ENCODE data around the gene SUPT20H.

The SUPT20H gene

GRCh38 chr13:36999054-36999714, 60.3 kb downstream of the SUPT20H start, which contains the start of gene ALG5:
ALG5 (minus strand) TSS chr13:36999340; CDS start chr13:36999300, 40 bp downstream.
- TF ChIP-seq ZNF274 (IDR thresholded peaks at IDR 0.05; ENCODE audit: low read depth, low read length) = no peak

DNA sequence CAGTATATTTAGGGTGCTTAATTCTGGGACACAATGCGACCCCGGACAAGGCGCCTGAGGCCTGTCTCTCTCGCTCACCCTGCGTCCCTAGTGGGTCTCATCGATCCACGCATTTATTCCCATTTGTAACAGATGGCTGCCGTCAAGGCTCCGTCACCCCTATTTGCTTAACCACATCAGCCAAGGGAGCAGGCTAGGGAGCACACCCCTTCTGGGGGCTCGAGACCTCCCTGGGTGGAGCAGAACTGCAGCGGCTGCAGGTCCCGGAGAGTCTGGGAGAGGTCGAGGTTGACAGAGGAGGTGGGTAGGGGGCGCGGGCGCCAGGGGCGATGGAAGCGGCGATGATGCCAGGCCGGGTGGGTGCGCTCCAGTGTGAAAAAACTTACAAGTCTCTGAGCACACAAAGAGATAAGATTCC, 60.9 kb downstream of the SUPT20H start:
- TF ChIP-seq ZNF274 (IDR thresholded peaks at IDR 0.05; ENCODE audit: low read depth, low read length) = no peak
- H3K4me3 ChIP-seq (ENCODE audit: low read length) = peak overlapping the region; percentile 90

More at GRCh38 chr13:36999054-36999714, 60.3 kb downstream of the SUPT20H start, which contains the start of gene ALG5:
- peak within 1 kb of the TSS; percentile 90 for H3K4me3 ChIP-seq (ENCODE audit: low read length)

DNA sequence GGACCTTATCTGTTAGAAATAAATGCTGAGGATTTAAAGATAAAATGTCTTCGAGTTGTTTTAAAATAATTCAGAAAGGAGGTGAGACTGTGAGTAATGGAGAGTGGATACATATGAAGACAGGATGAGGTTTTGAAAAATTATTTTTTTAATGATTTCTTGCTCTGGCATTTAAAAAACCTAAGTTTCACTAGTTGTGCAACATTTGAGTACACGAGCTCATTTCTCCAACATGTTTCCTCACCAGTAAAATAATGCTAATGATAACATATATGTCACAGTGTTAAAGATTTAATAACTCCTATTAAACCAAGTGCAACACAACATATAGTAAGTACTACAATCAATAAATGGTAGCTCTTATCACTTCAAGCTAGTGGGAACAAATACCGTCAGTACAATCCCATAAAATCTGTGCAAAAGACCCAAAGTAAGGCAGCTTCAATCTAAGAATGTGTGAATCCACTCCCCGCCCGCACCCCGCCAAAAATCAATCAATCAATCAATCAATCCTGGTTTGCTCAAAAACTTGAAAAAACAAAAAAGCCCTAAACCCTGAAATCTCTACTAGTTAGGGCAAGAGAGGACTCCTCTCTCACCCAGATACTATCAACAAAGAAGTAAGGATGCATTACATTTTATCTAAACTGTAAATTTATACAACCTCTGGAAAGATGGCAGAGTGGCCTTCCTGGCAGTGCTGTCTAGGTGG, 61.6 kb downstream of the SUPT20H start:
- peak overlapping the region; percentile 90 for H3K4me3 ChIP-seq (ENCODE audit: low read length)
- TF ChIP-seq ZNF274 (IDR thresholded peaks at IDR 0.05; ENCODE audit: low read depth, low read length) = no peak

DNA sequence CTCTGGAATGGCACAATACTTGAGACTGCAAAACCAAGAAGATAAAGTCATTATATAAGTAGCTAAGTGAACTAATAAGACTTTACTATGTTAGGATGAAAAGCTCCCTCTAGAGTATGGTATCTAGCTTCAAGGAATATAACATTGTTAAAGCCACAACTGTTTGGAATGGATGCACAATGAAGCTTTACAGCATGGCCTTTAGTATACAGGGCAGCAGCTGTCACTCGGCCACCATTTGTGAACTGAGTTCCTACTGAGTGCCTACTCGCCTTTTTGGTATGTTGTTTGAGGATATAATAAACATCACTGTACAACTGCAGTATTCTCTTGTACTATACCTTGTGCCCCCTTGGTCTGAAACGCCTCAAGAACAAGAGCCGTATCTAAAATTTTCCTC, 67.1 kb downstream of the SUPT20H start:
- no peak overlapping the region for H3K4me3 ChIP-seq (ENCODE audit: low read length)
- no peak for TF ChIP-seq ZNF274 (IDR thresholded peaks at IDR 0.05; ENCODE audit: low read depth, low read length)

DNA sequence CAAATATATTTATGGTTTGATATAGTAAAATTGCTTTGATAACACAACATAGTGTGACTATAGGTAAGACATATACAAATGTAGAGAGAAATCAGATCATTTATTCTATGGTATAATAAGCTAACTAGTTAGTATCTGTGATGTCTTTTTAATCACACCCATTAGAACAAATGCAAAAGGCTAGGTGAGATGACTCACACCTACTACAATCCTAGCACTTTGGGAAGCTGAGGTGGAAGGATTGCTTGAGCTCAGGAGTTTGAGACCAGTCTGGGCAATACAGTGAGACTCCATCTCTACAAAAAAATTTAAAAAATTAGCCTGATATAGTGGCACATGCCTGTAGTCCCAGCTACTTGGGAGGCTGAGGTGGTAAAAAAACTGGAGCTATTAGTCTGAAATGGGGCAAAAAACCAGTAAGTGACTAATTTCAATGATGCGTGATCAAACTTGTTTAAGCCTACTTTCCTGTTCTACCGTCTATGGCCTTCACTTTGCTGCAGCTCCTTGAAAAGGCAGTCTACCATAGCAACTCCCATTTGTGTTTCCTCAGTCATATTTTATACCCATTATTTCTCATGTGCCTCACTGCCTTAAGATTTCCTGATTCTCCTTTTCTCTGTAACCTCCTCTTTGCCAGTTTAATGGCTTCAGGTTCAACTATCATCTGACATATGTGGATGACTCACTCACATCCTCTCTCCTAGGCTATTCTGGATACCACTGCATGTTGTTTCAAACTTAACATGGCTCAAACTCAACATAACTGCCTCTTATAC, 72.8 kb downstream of the SUPT20H start:
- H3K4me3 ChIP-seq (ENCODE audit: low read length) = no peak overlapping the region
- TF ChIP-seq ZNF274 (IDR thresholded peaks at IDR 0.05; ENCODE audit: low read depth, low read length) = no peak

DNA sequence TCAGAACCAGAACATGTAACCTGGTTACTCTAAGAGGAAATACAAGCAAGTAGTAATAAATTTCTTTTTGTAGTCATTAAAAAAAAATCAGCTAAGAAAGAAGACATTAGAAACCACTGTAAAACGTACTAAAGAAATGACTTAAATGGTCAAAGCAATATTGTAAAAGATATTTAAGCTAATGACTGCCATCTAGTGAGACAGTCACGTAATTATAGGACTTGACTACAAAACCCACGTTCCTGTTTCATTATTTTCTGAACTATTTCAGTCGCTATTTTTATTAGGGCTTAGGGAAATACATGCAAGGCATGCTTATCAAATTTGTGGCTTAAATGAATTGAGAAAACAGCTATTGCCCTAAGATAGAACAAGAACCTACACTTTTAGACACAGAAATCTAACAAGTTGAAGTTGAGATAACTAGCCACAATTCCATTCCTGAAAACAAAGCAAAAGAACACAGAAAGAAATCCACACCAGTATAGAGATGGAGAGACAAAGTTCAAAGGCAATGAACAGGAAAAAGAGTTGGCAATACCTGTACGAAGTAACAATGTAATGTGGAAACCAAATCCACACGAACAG, 78.2 kb downstream of the SUPT20H start:
- no peak for TF ChIP-seq ZNF274 (IDR thresholded peaks at IDR 0.05; ENCODE audit: low read depth, low read length)
- H3K4me3 ChIP-seq (ENCODE audit: low read length) = no peak overlapping the region

DNA sequence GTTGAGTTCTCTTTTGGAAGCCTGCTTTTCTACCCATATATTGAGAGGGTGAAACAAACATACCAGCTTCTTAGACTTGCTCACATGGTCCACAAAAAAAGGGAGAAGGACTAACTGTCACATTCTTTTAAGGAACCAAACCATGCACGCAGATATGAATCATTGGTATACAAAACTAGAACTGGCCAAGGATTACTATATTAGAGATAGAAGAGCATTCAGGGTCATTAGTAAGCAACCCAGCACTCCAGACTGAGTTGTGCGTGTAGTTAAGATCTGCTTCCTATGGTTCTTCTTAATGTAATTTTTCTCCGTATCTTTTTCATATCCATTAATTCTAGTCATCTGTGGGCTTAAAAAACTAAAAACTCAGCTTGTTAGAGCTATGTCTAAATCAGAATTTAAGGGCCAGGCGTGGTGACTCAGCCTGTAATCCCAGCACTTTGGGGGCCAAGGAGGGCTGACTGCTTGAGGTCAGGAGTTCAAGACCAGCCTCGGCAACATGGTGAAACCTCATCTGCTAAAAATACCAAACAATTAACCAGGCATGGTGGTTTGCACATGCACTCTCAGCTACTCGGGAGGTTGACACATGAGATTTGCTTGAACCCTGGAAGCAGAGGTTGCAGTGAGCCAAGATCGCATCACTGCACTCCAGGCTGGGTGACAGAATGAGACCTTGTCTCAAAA, 80.0 kb downstream of the SUPT20H start:
- no peak for TF ChIP-seq ZNF274 (IDR thresholded peaks at IDR 0.05; ENCODE audit: low read depth, low read length)
- no peak overlapping the region for H3K4me3 ChIP-seq (ENCODE audit: low read length)

DNA sequence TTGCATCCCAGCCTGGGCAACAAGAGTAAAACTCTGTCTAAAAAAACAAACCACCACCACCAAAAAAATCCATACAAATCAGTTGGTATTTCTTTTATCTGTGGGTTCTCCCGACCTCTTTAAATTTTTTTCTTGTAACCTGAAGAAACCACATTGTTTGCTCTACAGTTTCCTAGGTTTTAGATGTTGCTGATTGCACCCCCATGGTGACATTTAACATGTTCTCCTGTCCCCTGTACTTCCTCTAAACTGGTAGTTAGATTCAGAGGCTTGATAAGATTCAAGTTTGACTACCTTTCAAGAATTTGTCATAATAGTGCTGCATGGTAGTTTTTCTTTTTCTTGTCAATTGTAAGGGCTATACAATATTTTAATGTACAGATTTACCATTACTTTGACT, 84.3 kb downstream of the SUPT20H start:
- TF ChIP-seq ZNF274 (IDR thresholded peaks at IDR 0.05; ENCODE audit: low read depth, low read length) = no peak
- H3K4me3 ChIP-seq (ENCODE audit: low read length) = no peak overlapping the region

DNA sequence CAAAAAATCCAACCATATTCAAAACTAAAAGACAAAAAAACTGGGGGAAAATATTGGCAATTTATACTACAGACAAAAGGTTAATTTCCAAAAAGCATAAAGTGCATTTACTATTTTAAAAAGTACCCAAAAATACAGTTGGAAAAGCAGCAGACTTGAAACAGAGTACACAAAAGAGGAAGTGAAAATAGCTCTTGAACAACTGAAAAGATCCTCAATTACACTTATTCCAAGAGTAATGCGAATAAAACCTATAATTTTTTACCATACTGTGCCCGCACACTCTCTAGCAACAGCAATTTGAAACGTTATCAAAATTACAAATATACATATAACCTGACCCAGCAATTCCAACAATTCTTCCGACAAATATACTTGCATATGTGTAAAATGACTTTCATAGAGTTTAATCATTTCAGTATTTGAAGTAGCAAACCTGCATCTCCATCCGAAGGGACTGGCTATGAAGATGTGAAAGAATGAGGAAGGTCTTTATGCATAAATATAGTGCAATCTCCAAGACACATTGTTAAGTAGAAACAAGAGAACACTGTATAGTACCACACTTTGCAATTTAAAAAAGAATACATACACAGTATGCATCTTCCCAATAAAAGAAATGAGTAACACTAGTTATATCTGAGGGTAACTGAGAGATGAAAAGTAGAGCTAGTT, 85.7 kb downstream of the SUPT20H start:
- H3K4me3 ChIP-seq (ENCODE audit: low read length) = no peak overlapping the region
- no peak for TF ChIP-seq ZNF274 (IDR thresholded peaks at IDR 0.05; ENCODE audit: low read depth, low read length)

GRCh38 chr13:36973009-36973408, 86.5 kb downstream of the SUPT20H start:
- TF ChIP-seq ZNF274 (IDR thresholded peaks at IDR 0.05; ENCODE audit: low read depth, low read length) = no peak
- no peak overlapping the region for H3K4me3 ChIP-seq (ENCODE audit: low read length)

DNA sequence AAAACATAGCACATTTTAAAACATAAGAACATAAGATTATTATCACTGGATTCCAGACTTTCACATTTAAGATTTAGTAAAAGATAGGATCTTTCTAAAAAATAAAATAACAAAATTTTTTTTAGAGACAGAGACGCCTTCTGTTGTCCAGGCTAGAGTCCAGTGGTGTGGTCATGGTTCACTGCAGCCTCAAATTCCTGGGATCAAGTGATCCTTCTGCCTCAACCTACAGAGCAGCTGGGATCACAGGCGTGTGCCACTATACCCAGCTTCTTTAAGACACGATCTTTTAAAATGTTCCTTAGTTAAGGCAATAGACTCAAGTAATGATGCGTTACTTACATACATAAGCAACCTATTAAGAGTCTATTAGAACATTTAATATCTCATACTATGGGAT, 93.1 kb downstream of the SUPT20H start:
- no peak overlapping the region for H3K4me3 ChIP-seq (ENCODE audit: low read length)
- TF ChIP-seq ZNF274 (IDR thresholded peaks at IDR 0.05; ENCODE audit: low read depth, low read length) = no peak

DNA sequence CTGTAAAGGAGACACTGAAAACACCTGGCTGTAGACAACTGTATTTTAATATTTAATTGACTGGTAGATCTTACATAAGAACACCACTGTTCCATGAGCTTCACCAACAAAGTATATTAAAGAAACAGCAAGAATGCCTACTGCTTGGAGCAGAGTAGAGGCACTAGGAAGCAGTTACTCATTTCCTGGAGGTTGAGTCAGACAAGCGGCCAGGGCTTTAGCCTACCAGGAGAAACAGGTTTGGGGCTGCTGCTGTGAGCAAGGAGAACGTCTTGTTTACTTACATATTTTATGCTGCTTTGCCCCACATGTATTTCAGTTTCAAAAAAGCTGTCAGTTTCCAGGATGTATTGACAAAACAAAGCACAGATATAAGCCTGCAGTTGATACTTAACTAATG, 93.7 kb downstream of the SUPT20H start:
- no peak for TF ChIP-seq ZNF274 (IDR thresholded peaks at IDR 0.05; ENCODE audit: low read depth, low read length)
- H3K4me3 ChIP-seq (ENCODE audit: low read length) = no peak overlapping the region

DNA sequence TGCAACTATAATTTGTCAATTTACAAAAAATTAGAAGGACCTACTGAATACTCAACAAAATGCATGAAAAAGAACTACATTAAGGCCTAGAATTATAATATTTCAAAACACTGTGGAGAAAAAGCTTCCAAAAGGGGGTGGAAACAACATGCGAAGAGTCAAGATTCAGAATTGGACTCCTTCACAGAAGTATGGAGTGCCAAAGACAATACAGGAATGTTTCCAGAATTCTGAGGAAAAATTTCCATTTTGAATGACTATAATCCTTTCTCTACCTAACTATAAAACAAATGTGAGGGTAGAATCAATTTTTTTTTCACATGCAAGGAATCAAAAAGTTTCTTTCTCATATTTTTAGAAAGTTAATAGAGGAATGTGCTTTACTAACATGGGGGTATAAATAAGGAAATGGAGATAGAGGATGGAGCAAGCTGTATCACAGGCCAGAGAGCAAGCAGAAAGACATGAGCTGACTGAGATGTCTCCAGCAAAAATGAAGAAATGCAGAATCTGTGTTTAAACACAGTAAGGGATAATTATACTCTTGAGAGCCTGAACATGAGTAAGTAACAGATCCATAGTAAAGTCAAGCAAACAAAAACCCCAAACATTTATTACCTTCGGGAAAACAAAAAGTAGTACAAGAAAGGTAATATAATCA, 99.9 kb downstream of the SUPT20H start:
- H3K4me3 ChIP-seq (ENCODE audit: low read length) = no peak overlapping the region
- no peak for TF ChIP-seq ZNF274 (IDR thresholded peaks at IDR 0.05; ENCODE audit: low read depth, low read length)
